GM23338 (cell line): Measurements from ENCODE around the gene PIGN. TPM values are rescaled to one million over a fixed set of nuclear protein-coding genes. Genes with fewer than 3 reads are reported as not detected.

Experiments
- ATAC-seq: fragments of 200-7000 bp; cut with Tn5 transposase; 3 replicates; pipeline ENCODE4 v1.9.1; 2020
- DNase-seq: peaks from one replicate; pipeline ENCODE4 v3.0.0-alpha.2; 2015; ENCODE audit warnings: low spot score
- H2AFZ ChIP-seq: fragments of 200-600 bp; sonication (generic); 2 replicates; pipeline ENCODE4 v1.8.0; 2016; ENCODE audit warnings: antibody characterized with exemption, mild to moderate bottlenecking, moderate library complexity
- H3F3A ChIP-seq: fragments of 200-600 bp; sonication (generic); replicated peaks from 2 replicates; pipeline ENCODE4 v1.8.0; 2017; ENCODE audit warnings: antibody characterized with exemption, mixed run types, low read depth
- H3K27ac ChIP-seq: fragments of 200-600 bp; sonication (generic); 2 replicates; pipeline ENCODE4 v1.6.1; 2016; ENCODE audit warnings: low read depth
- H3K27me3 ChIP-seq: fragments of 200-600 bp; sonication (generic); 2 replicates; pipeline ENCODE4 v1.8.0; 2016; ENCODE audit warnings: mild to moderate bottlenecking, mixed run types, moderate library complexity; ENCODE audit not compliant: insufficient read depth
- H3K36me3 ChIP-seq: fragments of 200-600 bp; sonication (generic); 2 replicates; pipeline ENCODE4 v1.8.0; 2016; ENCODE audit warnings: mild to moderate bottlenecking; ENCODE audit not compliant: insufficient read depth
- H3K4me1 ChIP-seq: fragments of 200-600 bp; sonication (generic); 2 replicates; pipeline ENCODE4 v1.8.0; 2016; ENCODE audit warnings: mild to moderate bottlenecking, moderate library complexity; ENCODE audit not compliant: insufficient read depth
- H3K4me2 ChIP-seq: fragments of 200-600 bp; sonication (generic); 2 replicates; pipeline ENCODE4 v1.7.1; 2017; ENCODE audit warnings: mixed run types
- H3K4me3 ChIP-seq: fragments of 200-600 bp; sonication (generic); 2 replicates; pipeline ENCODE4 v1.6.1; 2016; ENCODE audit warnings: mixed run types
- H3K79me2 ChIP-seq: fragments of 200-600 bp; sonication (generic); replicated peaks from 2 replicates; pipeline ENCODE4 v1.8.0; 2017; ENCODE audit warnings: mild to moderate bottlenecking; ENCODE audit not compliant: insufficient read depth
- H3K9me2 ChIP-seq: fragments of 200-600 bp; sonication (generic); 2 replicates; pipeline ENCODE4 v1.8.0; 2017; ENCODE audit not compliant: insufficient read depth
- H4K20me1 ChIP-seq: fragments of 200-600 bp; sonication (generic); replicated peaks from 2 replicates; pipeline ENCODE4 v1.8.0; 2017; ENCODE audit warnings: mild to moderate bottlenecking; ENCODE audit not compliant: insufficient read depth
- H3K27ac Mint-ChIP-seq: 2 replicates; pipeline ENCODE4 v1.8.0; 2020; ENCODE audit warnings: inconsistent platforms, mild to moderate bottlenecking, moderate library complexity, mixed read lengths
- H3K27me3 Mint-ChIP-seq: 3 replicates; pipeline ENCODE4 v1.8.0; 2022; ENCODE audit warnings: low read depth, mild to moderate bottlenecking, moderate library complexity, mixed read lengths, inconsistent platforms; ENCODE audit not compliant: insufficient read depth, poor library complexity
- H3K36me3 Mint-ChIP-seq: 3 replicates; pipeline ENCODE4 v1.8.0; 2021; ENCODE audit warnings: low read depth, mild to moderate bottlenecking, inconsistent platforms, moderate library complexity, mixed read lengths
- H3K4me1 Mint-ChIP-seq: 3 replicates; pipeline ENCODE4 v1.8.0; 2020; ENCODE audit warnings: mild to moderate bottlenecking, inconsistent platforms, mixed read lengths
- H3K4me3 Mint-ChIP-seq: 3 replicates; pipeline ENCODE4 v1.8.0; 2021; ENCODE audit warnings: moderate library complexity, mild to moderate bottlenecking, inconsistent platforms, mixed read lengths
- H3K9me3 Mint-ChIP-seq: 3 replicates; pipeline ENCODE4 v1.8.0; 2020; ENCODE audit warnings: moderate library complexity, mild to moderate bottlenecking, inconsistent platforms, mixed read lengths
- CREB1 ChIP-seq: fragments of 250-450 bp; sonication (Bioruptor Pico); IDR thresholded peaks from 2 replicates; pipeline ENCODE4 v1.5.0; 2020; ENCODE audit warnings: low read depth, mild to moderate bottlenecking, moderate library complexity
- CTCF ChIP-seq, 2 experiments: fragments of 200-600 bp in 1 of 2; sonication (generic) in 1 of 2; conservative IDR thresholded peaks; 2 replicates each; pipeline versions ENCODE4 v1.5.1 to v1.6.1; 2016 to 2017; ENCODE audit warnings: antibody characterized with exemption in 2 of 2, low read depth in 2 of 2, mild to moderate bottlenecking in 2 of 2, moderate library complexity in 1 of 2
- ETS1 ChIP-seq: IDR thresholded peaks from 2 replicates; pipeline ENCODE4 v1.6.1; 2016; ENCODE audit warnings: antibody characterized with exemption
- EZH2 ChIP-seq: fragments of 200-600 bp; sonication (generic); IDR thresholded peaks from one replicate; pipeline ENCODE4 v1.8.0; 2017; ENCODE audit warnings: antibody characterized with exemption, mild to moderate bottlenecking, low read depth; ENCODE audit not compliant: unreplicated experiment
- EZH2phosphoT487 ChIP-seq: fragments of 200-600 bp; sonication (generic); IDR thresholded peaks from one replicate; pipeline ENCODE4 v1.8.1; 2018; ENCODE audit warnings: antibody characterized with exemption; ENCODE audit not compliant: unreplicated experiment
- JUNB ChIP-seq: IDR thresholded peaks from one replicate; pipeline ENCODE4 v1.6.1; 2016; ENCODE audit warnings: antibody characterized with exemption; ENCODE audit not compliant: unreplicated experiment
- NANOG ChIP-seq: IDR thresholded peaks from 2 replicates; pipeline ENCODE4 v1.6.1; 2016; ENCODE audit warnings: antibody characterized with exemption, borderline replicate concordance
- POLR2AphosphoS5 ChIP-seq: IDR thresholded peaks from 2 replicates; pipeline ENCODE4 v1.6.1; 2016; ENCODE audit warnings: antibody characterized with exemption, low read depth
- REST ChIP-seq: IDR thresholded peaks from one replicate; pipeline ENCODE4 v1.6.1; 2018; ENCODE audit warnings: antibody characterized with exemption; ENCODE audit not compliant: unreplicated experiment
- STAT1 ChIP-seq: IDR thresholded peaks from one replicate; pipeline ENCODE4 v1.6.1; 2016; ENCODE audit warnings: antibody characterized with exemption; ENCODE audit not compliant: unreplicated experiment
- ZNF114 ChIP-seq: fragments of 250-450 bp; sonication (Bioruptor Pico); IDR thresholded peaks from 2 replicates; pipeline ENCODE4 v1.5.0; 2020; ENCODE audit warnings: mild to moderate bottlenecking, moderate library complexity
- ZNF331 ChIP-seq: fragments of 250-450 bp; sonication (Bioruptor Pico); IDR thresholded peaks from 2 replicates; pipeline ENCODE4 v1.5.0; 2020; ENCODE audit warnings: low read depth, mild to moderate bottlenecking, moderate library complexity
- ZNF462 ChIP-seq: fragments of 250-450 bp; sonication (Bioruptor Pico); IDR thresholded peaks from 2 replicates; pipeline ENCODE4 v1.5.0; 2020; ENCODE audit warnings: mild to moderate bottlenecking, moderate library complexity
- polyA plus RNA-seq: library from polyadenylated mRNA; unstranded; fragments of >200 nt; fragmentation: Nextera tagmentation; extraction: Ambion mirVana; gene quantifications from 2 replicates; pipeline ENCODE4 v1.2.1, GENCODE V29; 2016
- total RNA-seq: library from RNA; depleted of rRNA; stranded (reverse); fragments of >200 nt; shearing (Covaris generic); gene quantifications from 2 replicates; pipeline ENCODE4 v1.2.3, GENCODE V29; 2014

PIGN gene
- total and polyA plus RNA-seq, 2 experiments from 2014 or later, result 9.4 to 33.0 TPM

GRCh38 chr18:62138461-62139235 is 48.2 kb downstream of the PIGN start:
- Mint-ChIP-seq H3K4me3 (no peak overlapping the region), H3K27ac (no peak overlapping the region), H3K36me3 (no peaks in the 10 kb centered on the region), H3K27me3 (no peaks in the 10 kb centered on the region), H3K9me3 (no peaks in the 10 kb centered on the region), H3K4me1 (no peaks in the 10 kb centered on the region; the same call in 2 of the 3 replicates)
- no peak overlapping the region for H3K4me3 ChIP-seq
- H3K79me2 ChIP-seq, result no peaks in the 10 kb centered on the region
- H3K4me1 ChIP-seq, result no peaks in the 10 kb centered on the region
- TF ChIP-seq ZNF462 (no peak), REST (no peak), CREB1 (CRISPR knock-in tag) (no peak), EZH2phosphoT487 (no peak), CTCF (conservative IDR thresholded peaks at IDR 0.05; ENCODE audit: low read depth in 2 of 2) (no peak), JUNB (no peak), ETS1 (no peak), POLR2AphosphoS5 (no peak), ZNF114 (CRISPR knock-in tag) (no peak), ZNF331 (CRISPR knock-in tag) (no peak), STAT1 (no peak), NANOG (no peak), EZH2 (no peak)
- H3K27me3 ChIP-seq, result no peaks in the 10 kb centered on the region
- no peaks in the 10 kb centered on the region for H4K20me1 ChIP-seq
- H3K27ac ChIP-seq, result no peak overlapping the region
- ATAC-seq, result no peak
- H3F3A ChIP-seq, result no peaks in the 10 kb centered on the region
- peaks cover 3% of the 10 kb centered on the region; the same call in 1 of the 2 replicates for H3K36me3 ChIP-seq
- no peaks in the 10 kb centered on the region for H3K9me2 ChIP-seq
- H2AFZ ChIP-seq, result no peak overlapping the region
- H3K4me2 ChIP-seq, result no peak overlapping the region
- no peak for DNase-seq
